ENCODE results near the gene GRIP1.

Gene GRIP1

DNA sequence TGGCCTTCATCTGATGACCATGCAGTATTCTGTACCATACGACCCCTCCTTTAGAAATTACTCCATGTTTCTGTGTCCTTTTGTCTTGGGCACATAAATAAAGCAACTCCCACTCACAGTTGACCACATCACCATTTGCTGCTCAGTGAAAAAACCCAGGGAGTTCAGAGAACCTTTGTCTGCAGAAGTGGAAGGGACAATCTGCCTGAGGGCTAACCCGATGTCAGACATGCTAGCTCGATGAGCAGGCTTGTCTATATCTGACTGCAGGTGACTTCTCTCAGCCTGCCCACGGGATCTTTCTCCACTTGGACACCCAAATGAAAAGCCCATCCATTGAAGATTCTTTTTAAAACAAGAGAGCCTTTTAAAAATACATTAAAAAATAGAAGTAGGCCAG is 45.7 kb upstream of the GRIP1 start:
- Histone ChIP-seq H3K4me3 (ENCODE audit: low read depth in 1 of 2, low read length in 2 of 2) (no peak overlapping the region), H4K20me1 (ENCODE audit: insufficient read depth, low read length) (no peaks in the 10 kb centered on the region), H3K9me3 (ENCODE audit: insufficient read depth, low read length, severe bottlenecking) (no peaks in the 10 kb centered on the region), H3K27ac (ENCODE audit: low read length) (no peak overlapping the region), H3K4me1 (ENCODE audit: insufficient read depth, low read length) (no peaks in the 10 kb centered on the region), H2AFZ (ENCODE audit: low read depth, low read length) (no peak overlapping the region), H3K4me2 (ENCODE audit: insufficient read depth, low read length) (no peak overlapping the region), H3K36me3 (ENCODE audit: insufficient read depth, low read length) (no peaks in the 10 kb centered on the region), H3K9ac (ENCODE audit: low read depth, low read length) (no peak overlapping the region), H3K27me3 (ENCODE audit: insufficient read depth, low read length, poor library complexity) (peaks cover 3% of the 10 kb centered on the region), H3K79me2 (ENCODE audit: insufficient read depth, low read length) (no peaks in the 10 kb centered on the region)
- no peak for TF ChIP-seq EZH2 (IDR thresholded peaks at IDR 0.05; ENCODE audit: borderline replicate concordance, low read depth, low read length, severe bottlenecking)
- TF ChIP-seq, protein P1, sequence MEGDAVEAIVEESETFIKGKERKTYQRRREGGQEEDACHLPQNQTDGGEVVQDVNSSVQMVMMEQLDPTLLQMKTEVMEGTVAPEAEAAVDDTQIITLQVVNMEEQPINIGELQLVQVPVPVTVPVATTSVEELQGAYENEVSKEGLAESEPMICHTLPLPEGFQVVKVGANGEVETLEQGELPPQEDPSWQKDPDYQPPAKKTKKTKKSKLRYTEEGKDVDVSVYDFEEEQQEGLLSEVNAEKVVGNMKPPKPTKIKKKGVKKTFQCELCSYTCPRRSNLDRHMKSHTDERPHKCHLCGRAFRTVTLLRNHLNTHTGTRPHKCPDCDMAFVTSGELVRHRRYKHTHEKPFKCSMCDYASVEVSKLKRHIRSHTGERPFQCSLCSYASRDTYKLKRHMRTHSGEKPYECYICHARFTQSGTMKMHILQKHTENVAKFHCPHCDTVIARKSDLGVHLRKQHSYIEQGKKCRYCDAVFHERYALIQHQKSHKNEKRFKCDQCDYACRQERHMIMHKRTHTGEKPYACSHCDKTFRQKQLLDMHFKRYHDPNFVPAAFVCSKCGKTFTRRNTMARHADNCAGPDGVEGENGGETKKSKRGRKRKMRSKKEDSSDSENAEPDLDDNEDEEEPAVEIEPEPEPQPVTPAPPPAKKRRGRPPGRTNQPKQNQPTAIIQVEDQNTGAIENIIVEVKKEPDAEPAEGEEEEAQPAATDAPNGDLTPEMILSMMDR (IDR thresholded peaks at IDR 0.05; ENCODE audit: borderline replicate concordance, extremely low read depth, low read length, poor library complexity, severe bottlenecking), result no peak
- no peak for DNase-seq
- ATAC-seq (ENCODE audit: insufficient read depth, low read depth), result no peak

DNA sequence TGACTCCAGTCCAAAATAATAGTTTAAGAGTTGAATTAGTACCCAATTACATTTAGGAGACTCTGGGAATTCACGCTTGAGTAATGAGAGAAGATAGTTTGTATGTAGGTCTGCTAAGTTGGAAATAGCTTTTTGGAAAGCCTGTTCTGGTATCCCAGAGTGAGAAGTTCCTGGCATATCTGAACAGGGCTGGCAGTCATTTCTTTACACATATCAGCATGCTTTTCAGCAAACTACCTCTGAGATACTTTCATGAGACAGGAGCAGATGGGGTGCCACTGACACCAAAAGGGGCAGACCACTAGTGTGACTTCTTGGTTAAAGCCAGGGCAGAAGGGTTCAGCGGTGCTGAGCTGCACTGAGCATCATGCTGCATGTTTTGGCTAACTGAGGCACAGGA is 45.1 kb upstream of the GRIP1 start:
- Histone ChIP-seq H4K20me1 (ENCODE audit: insufficient read depth, low read length) (no peaks in the 10 kb centered on the region), H3K9me3 (ENCODE audit: insufficient read depth, low read length, severe bottlenecking) (no peaks in the 10 kb centered on the region), H2AFZ (ENCODE audit: low read depth, low read length) (no peak overlapping the region), H3K9ac (ENCODE audit: low read depth, low read length) (no peak overlapping the region), H3K4me3 (ENCODE audit: low read depth in 1 of 2, low read length in 2 of 2) (no peak overlapping the region), H3K27me3 (ENCODE audit: insufficient read depth, low read length, poor library complexity) (peaks cover 3% of the 10 kb centered on the region), H3K36me3 (ENCODE audit: insufficient read depth, low read length) (no peaks in the 10 kb centered on the region), H3K27ac (ENCODE audit: low read length) (no peak overlapping the region), H3K4me2 (ENCODE audit: insufficient read depth, low read length) (no peak overlapping the region), H3K79me2 (ENCODE audit: insufficient read depth, low read length) (no peaks in the 10 kb centered on the region), H3K4me1 (ENCODE audit: insufficient read depth, low read length) (no peaks in the 10 kb centered on the region)
- TF ChIP-seq, protein P1 (IDR thresholded peaks at IDR 0.05; ENCODE audit: borderline replicate concordance, extremely low read depth, low read length, poor library complexity, severe bottlenecking), result no peak
- TF ChIP-seq EZH2 (IDR thresholded peaks at IDR 0.05; ENCODE audit: borderline replicate concordance, low read depth, low read length, severe bottlenecking), result no peak
- DNase-seq, result no peak
- no peak for ATAC-seq (ENCODE audit: insufficient read depth, low read depth)

DNA sequence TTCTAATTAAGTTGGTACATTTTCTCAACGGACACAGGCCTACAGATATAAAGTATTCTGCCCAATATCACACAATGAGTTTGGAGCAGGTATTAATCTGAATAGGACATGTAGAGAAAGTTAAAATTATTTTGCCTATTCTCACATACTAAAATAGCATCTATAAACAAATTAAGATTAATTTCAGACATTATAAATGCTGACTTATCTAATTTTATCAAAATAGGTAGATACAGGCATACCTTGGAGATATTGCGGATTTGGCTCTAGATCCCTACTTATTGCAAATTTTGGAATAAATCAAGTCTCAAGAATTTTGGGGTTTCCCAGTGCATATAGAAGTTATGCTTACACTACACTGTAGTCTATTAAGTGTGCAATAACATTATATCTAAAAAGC is 41.0 kb upstream of the GRIP1 start:
- Histone ChIP-seq H3K4me2 (ENCODE audit: insufficient read depth, low read length) (no peak overlapping the region), H2AFZ (ENCODE audit: low read depth, low read length) (no peak overlapping the region), H3K27me3 (ENCODE audit: insufficient read depth, low read length, poor library complexity) (peaks cover 3% of the 10 kb centered on the region), H3K4me3 (ENCODE audit: low read depth in 1 of 2, low read length in 2 of 2) (no peak overlapping the region), H3K27ac (ENCODE audit: low read length) (no peak overlapping the region), H3K9me3 (ENCODE audit: insufficient read depth, low read length, severe bottlenecking) (no peaks in the 10 kb centered on the region), H3K4me1 (ENCODE audit: insufficient read depth, low read length) (no peaks in the 10 kb centered on the region), H3K9ac (ENCODE audit: low read depth, low read length) (no peak overlapping the region), H3K79me2 (ENCODE audit: insufficient read depth, low read length) (no peaks in the 10 kb centered on the region), H3K36me3 (ENCODE audit: insufficient read depth, low read length) (no peaks in the 10 kb centered on the region), H4K20me1 (ENCODE audit: insufficient read depth, low read length) (no peaks in the 10 kb centered on the region)
- ATAC-seq (ENCODE audit: insufficient read depth, low read depth), result no peak
- TF ChIP-seq, protein P1 (IDR thresholded peaks at IDR 0.05; ENCODE audit: borderline replicate concordance, extremely low read depth, low read length, poor library complexity, severe bottlenecking), result no peak
- no peak for TF ChIP-seq EZH2 (IDR thresholded peaks at IDR 0.05; ENCODE audit: borderline replicate concordance, low read depth, low read length, severe bottlenecking)
- DNase-seq, result no peak

All from DND-41 (cell line).